PC-9 (cell line): Measurements from ENCODE around the gene NLRC4.

ENCODE experiments used
- CTCF ChIP-seq: fragments of 200-600 bp; sonication (generic); conservative IDR thresholded peaks from 2 replicates; pipeline ENCODE4 v1.6.1; 2017; ENCODE audit warnings: mixed run types, antibody characterized with exemption, mild to moderate bottlenecking, moderate library complexity
- EZH2 ChIP-seq: fragments of 200-600 bp; sonication (generic); IDR thresholded peaks from 2 replicates; pipeline ENCODE4 v1.8.0; 2017; ENCODE audit warnings: antibody characterized with exemption, low read depth

- TF ChIP-seq CTCF (no peak), EZH2 (no peak)
These were observed 53.8 kb downstream of the NLRC4 start for GRCh38 chr2:32210767-32211408.
